CD4-positive, alpha-beta T cell (primary cell): Measurements from ENCODE around the gene ATP2A3. TPM values are rescaled to one million over a fixed set of nuclear protein-coding genes. Genes with fewer than 3 reads are reported as not detected.

ENCODE experiments used
- ATAC-seq: fragments of 200-7000 bp; cut with Tn5 transposase; one replicate; pipeline ENCODE4 v1.10.0; 2022; ENCODE audit warnings: mild to moderate bottlenecking; ENCODE audit not compliant: poor library complexity
- CTCF ChIA-PET: fragments of 350-600 bp; sonication (Branson Sonifier 250); formaldehyde crosslinking; loops from one replicate; lab custom pipeline; 2021; ENCODE audit warnings: antibody characterized with exemption, inconsistent platforms; lab: Charles Lee
- POLR2A ChIA-PET: fragments of 350-600 bp; sonication (Branson Sonifier 250); formaldehyde crosslinking; loops from one replicate; lab custom pipeline; 2021; ENCODE audit warnings: antibody characterized with exemption, inconsistent platforms; lab: Charles Lee
- DNase-seq, 14 experiments: peaks; one replicate each; pipeline ENCODE4 v3.0.0-alpha.2; 2013 to 2020; ENCODE audit warnings: mixed read lengths in 2 of 14
- H3K27ac ChIP-seq, 2 donors: one replicate each; pipeline versions ENCODE4 v1.5.1 to v1.7.0; 2013; ENCODE audit warnings: low read length in 2 of 2, low read depth in 1 of 2, mild to moderate bottlenecking in 1 of 2
- H3K27me3 ChIP-seq, 2 experiments: 1 replicate in 1 of 2; 2 replicates in 1 of 2; pipeline versions ENCODE4 v1.6.1 to v1.7.0; 2013; ENCODE audit warnings: low read length in 2 of 2, control low read depth in 1 of 2, mild to moderate bottlenecking in 1 of 2, moderate library complexity in 1 of 2; ENCODE audit not compliant: insufficient read depth in 2 of 2, control insufficient read depth in 1 of 2
- H3K36me3 ChIP-seq: one replicate; pipeline ENCODE4 v1.6.1; 2013; ENCODE audit warnings: low read length, control low read depth; ENCODE audit not compliant: insufficient read depth
- H3K4me1 ChIP-seq: one replicate; pipeline ENCODE4 v1.6.1; 2013; ENCODE audit warnings: low read length, control low read depth; ENCODE audit not compliant: insufficient read depth
- H3K4me3 ChIP-seq: one replicate; pipeline ENCODE4 v1.5.1; 2013; ENCODE audit warnings: mild to moderate bottlenecking, low read length, moderate library complexity
- H3K9me3 ChIP-seq, 2 experiments: 1 replicate in 1 of 2; 2 replicates in 1 of 2; pipeline versions ENCODE4 v1.6.1 to v1.7.0; 2013; ENCODE audit warnings: low read length in 2 of 2, mild to moderate bottlenecking in 2 of 2, control low read depth in 1 of 2, moderate library complexity in 1 of 2; ENCODE audit not compliant: control insufficient read depth in 1 of 2, insufficient read depth in 1 of 2
- H3K27ac Mint-ChIP-seq: one replicate; pipeline ENCODE4 v1.8.0; 2020; ENCODE audit warnings: mixed read lengths
- H3K27me3 Mint-ChIP-seq: one replicate; pipeline ENCODE4 v1.8.0; 2021; ENCODE audit warnings: mixed read lengths
- H3K36me3 Mint-ChIP-seq: one replicate; pipeline ENCODE4 v1.8.0; 2021; ENCODE audit warnings: low read depth, mixed read lengths
- H3K4me1 Mint-ChIP-seq: one replicate; pipeline ENCODE4 v1.8.0; 2021; ENCODE audit warnings: low read depth, mixed read lengths
- H3K4me3 Mint-ChIP-seq: one replicate; pipeline ENCODE4 v1.8.0; 2020; ENCODE audit warnings: mild to moderate bottlenecking, mixed read lengths
- H3K9me3 Mint-ChIP-seq: one replicate; pipeline ENCODE4 v1.8.0; 2020; ENCODE audit warnings: mixed read lengths
- CTCF ChIP-seq: fragments of 200-600 bp; IDR thresholded peaks from one replicate; pipeline ENCODE4 v1.8.0; 2022; ENCODE audit warnings: antibody characterized with exemption, mild to moderate bottlenecking
- intact Hi-C, 2 experiments: fragments of 100-400 bp; cut with DNase I in 1 of 2; cut with micrococcal nuclease in 1 of 2; formaldehyde crosslinking; loops; one replicate each; pipeline versions ENCODE4 v1.15.1 to v1.9.0; 2023 to 2025; cut with DNase I, micrococcal nuclease
- total RNA-seq, 174 experiments: library from RNA in 2 of 174; stranded (reverse) in 2 of 174; gene quantifications; one replicate each; pipeline ENCODE4 v1.2.3 and lab custom pipeline; 2021 to 2026

The ATP2A3 gene
- total RNA-seq, 2 experiments from 2014 or later, result 197 to 199 TPM

GRCh38 chr17:3887804-3888203 lies 76.4 kb downstream of the ATP2A3 start:
- CTCF ChIA-PET, result no interaction called here
- H3K27me3 Mint-ChIP-seq, result no peaks in the 10 kb centered on the region

GRCh38 chr17:3887394-3887793 lies 76.8 kb downstream of the ATP2A3 start:
- Mint-ChIP-seq H3K4me3 (peak overlapping the region; percentile 52), H3K9me3 (no peaks in the 10 kb centered on the region), H3K4me1 (peaks cover 47% of the 10 kb centered on the region), H3K27ac (peak overlapping the region; percentile 85), H3K27me3 (no peaks in the 10 kb centered on the region), H3K36me3 (peaks cover 6% of the 10 kb centered on the region)
- H3K4me3 ChIP-seq, result peak overlapping the region; percentile 29
- peaks cover 44% of the 10 kb centered on the region for H3K4me1 ChIP-seq
- DNase-seq (no peak), ATAC-seq (no peak)
- H3K27ac ChIP-seq, result peak overlapping the region in 1 of 2 donors; percentile 60
- peaks cover 0 to 3% of the 10 kb centered on the region in 2 experiments for H3K9me3 ChIP-seq
- intact Hi-C loops, result no loop called here
- CTCF ChIA-PET, result no interaction called here
- no peaks in the 10 kb centered on the region for H3K27me3 ChIP-seq
- POLR2A ChIA-PET, result no interaction called here
- peaks cover 17% of the 10 kb centered on the region for H3K36me3 ChIP-seq
- TF ChIP-seq CTCF, result no peak

More at GRCh38 chr17:3887804-3888203, 76.4 kb downstream of the ATP2A3 start:
- no peak for ATAC-seq
- Histone ChIP-seq H3K27me3 (no peaks in the 10 kb centered on the region), H3K9me3 (peaks cover 0 to 3% of the 10 kb centered on the region in 2 experiments), H3K4me3 (no peak overlapping the region), H3K4me1 (peaks cover 47% of the 10 kb centered on the region), H3K36me3 (peaks cover 17% of the 10 kb centered on the region), H3K27ac (peak overlapping the region in 1 of 2 donors; percentile 5)
- peak overlapping the region; percentile 27 for H3K4me3 Mint-ChIP-seq
- H3K27ac Mint-ChIP-seq, result peak overlapping the region; percentile 85
- TF ChIP-seq CTCF, result no peak
- intact Hi-C loops, result no loop called here
- H3K4me1 Mint-ChIP-seq, result peaks cover 47% of the 10 kb centered on the region
- H3K36me3 Mint-ChIP-seq, result peaks cover 6% of the 10 kb centered on the region
- H3K9me3 Mint-ChIP-seq, result no peaks in the 10 kb centered on the region
- DNase-seq, result no peak
- POLR2A ChIA-PET, result no interaction called here

- DNase-seq (peak in 5 of 14 experiments; percentile 13 to 56 (median 52)), ATAC-seq (peak; percentile 45)
- CTCF ChIA-PET, result no interaction called here
- Mint-ChIP-seq H3K27me3 (no peaks in the 10 kb centered on the region), H3K36me3 (peaks cover 6% of the 10 kb centered on the region), H3K27ac (peak overlapping the region; percentile 85), H3K4me1 (peaks cover 42% of the 10 kb centered on the region), H3K4me3 (peak overlapping the region; percentile 54), H3K9me3 (no peaks in the 10 kb centered on the region)
- no peaks in the 10 kb centered on the region for H3K27me3 ChIP-seq
- POLR2A ChIA-PET, result no interaction called here
- TF ChIP-seq CTCF, result no peak
- peaks cover 38% of the 10 kb centered on the region for H3K4me1 ChIP-seq
- H3K27ac ChIP-seq, result peak overlapping the region in 1 of 2 donors; percentile 60
- H3K36me3 ChIP-seq, result peaks cover 17% of the 10 kb centered on the region
- peak overlapping the region; percentile 29 for H3K4me3 ChIP-seq
- intact Hi-C loops, result no loop called here
- peaks cover 0 to 3% of the 10 kb centered on the region in 2 experiments for H3K9me3 ChIP-seq
These were observed 77.5 kb downstream of the ATP2A3 start for GRCh38 chr17:3886776-3887175.
